Esophagus squamous epithelium (tissue), 5 donors: ENCODE results near the gene CDK17. TPM values are rescaled to one million over a fixed set of nuclear protein-coding genes. Genes with fewer than 3 reads are reported as not detected.
"Not testable (repeated sequence)": the region's sequence is repeated elsewhere in the genome, so short reads cannot be mapped to it uniquely, and the experiment has no call there.

Experiments used
- DNase-seq: peaks from one replicate; lab custom pipeline; 2025; lab: John Stamatoyannopoulos, UW
- H3K27ac ChIP-seq, 4 donors: fragments of 200-600 bp; sonication (generic); one replicate each; pipeline ENCODE4 v1.5.1; 2016 to 2019; ENCODE audit warnings: mild to moderate bottlenecking in 1 of 4
- H3K27me3 ChIP-seq, 4 donors: fragments of 200-600 bp; sonication (generic); 1 replicate in 3 of 4; 2 replicates in 1 of 4; pipeline versions ENCODE4 v1.5.1 to v1.6.0; 2017 to 2021; ENCODE audit warnings: antibody characterized with exemption in 1 of 4
- H3K36me3 ChIP-seq, 3 donors: fragments of 200-600 bp; sonication (generic); one replicate each; pipeline ENCODE4 v1.5.1; 2016 to 2019
- H3K4me1 ChIP-seq, 3 donors: fragments of 200-600 bp; sonication (generic); one replicate each; pipeline ENCODE4 v1.5.1; 2017 to 2019
- H3K4me3 ChIP-seq, 4 donors: fragments of 200-600 bp; sonication (generic); 1 replicate in 3 of 4; 2 replicates in 1 of 4; pipeline ENCODE4 v1.5.1; 2016 to 2019; ENCODE audit warnings: mild to moderate bottlenecking in 2 of 4, moderate library complexity in 1 of 4
- H3K9me3 ChIP-seq, 3 donors: fragments of 200-600 bp; sonication (generic); one replicate each; pipeline ENCODE4 v1.5.1; 2016 to 2019
- CTCF ChIP-seq, 6 experiments: fragments of 450-650 bp in 4 of 6; fragments of 200-600 bp in 2 of 6; sonication (generic) in 2 of 6; IDR thresholded peaks; one replicate each; pipeline ENCODE4 v1.5.1; 2016 to 2019; ENCODE audit warnings: antibody characterized with exemption in 6 of 6, mild to moderate bottlenecking in 4 of 6, moderate library complexity in 4 of 6
- POLR2A ChIP-seq, 4 donors: fragments of 450-650 bp; IDR thresholded peaks; one replicate each; pipeline ENCODE4 v1.6.1; 2017; ENCODE audit warnings: antibody characterized with exemption in 4 of 4, mild to moderate bottlenecking in 4 of 4, moderate library complexity in 3 of 4
- WGBS, 2 donors: methylation state at CpG; one replicate each; pipeline ENCODE4 v1.1.5; 2018; 5-methylcytosine and 5-hydroxymethylcytosine counted together
- intact Hi-C: fragments of 100-400 bp; cut with DNase I; formaldehyde crosslinking; loops from one replicate; pipeline ENCODE4 v1.15.0; 2022
- total RNA-seq, 4 donors: library from RNA; depleted of rRNA; stranded (reverse); fragments of >200 nt; gene quantifications; one replicate each; pipeline ENCODE4 v1.1.0, GENCODE V29; 2016
- donor health status: DM: yes; HTN: yes; CAD: no.

Gene CDK17
- total RNA-seq, 4 donors from 2014 or later = 15.4 to 37.4 (median 19.9) TPM

GRCh38 chr12:96412431-96412830 is 12.2 kb upstream of the CDK17 start:
- Histone ChIP-seq H3K4me1 (peaks cover 0 to 45% (median 11%) of the 10 kb centered on the region in 3 donors), H3K27ac (no peak overlapping the region)

GRCh38 chr12:96409731-96410130 is 9.5 kb upstream of the CDK17 start:
- TF ChIP-seq POLR2A (IDR thresholded peaks at IDR 0.05) (no peak), CTCF (IDR thresholded peaks at IDR 0.05) (no peak)
- no peak overlapping the region for H3K27ac ChIP-seq
- no peak for DNase-seq
- H3K27me3 ChIP-seq = no peaks in the 10 kb centered on the region
- no peaks in the 10 kb centered on the region for H3K9me3 ChIP-seq
- H3K4me3 ChIP-seq = no peak overlapping the region
- no peaks in the 10 kb centered on the region for H3K36me3 ChIP-seq
- WGBS, 2 donors = 80 to 81% methylated on average over 4 of the region's 4 CpGs
- H3K4me1 ChIP-seq = peaks cover 0 to 20% (median 0%) of the 10 kb centered on the region in 3 donors
- intact Hi-C loops = loop anchor here (10.0 kb wide), 1 partner anchor 105 kb away; no protein-coding TSS in a partner anchor

More at GRCh38 chr12:96412431-96412830, 12.2 kb upstream of the CDK17 start:
- no peak overlapping the region for H3K4me3 ChIP-seq
- intact Hi-C loops = no loop called here
- no peaks in the 10 kb centered on the region for H3K36me3 ChIP-seq
- DNase-seq = no peak
- TF ChIP-seq POLR2A (IDR thresholded peaks at IDR 0.05) (no peak), CTCF (IDR thresholded peaks at IDR 0.05) (no peak)
- H3K27me3 ChIP-seq = no peaks in the 10 kb centered on the region
- H3K9me3 ChIP-seq = no peaks in the 10 kb centered on the region

GRCh38 chr12:96408993-96409392 is 8.8 kb upstream of the CDK17 start:
- intact Hi-C loops = loop anchor here (10.0 kb wide), 1 partner anchor 106 kb away; no protein-coding TSS in a partner anchor
- Histone ChIP-seq H3K27ac (no peak overlapping the region), H3K4me1 (peaks cover 0 to 13% (median 0%) of the 10 kb centered on the region in 3 donors), H3K27me3 (no peaks in the 10 kb centered on the region), H3K9me3 (no peaks in the 10 kb centered on the region), H3K36me3 (no peaks in the 10 kb centered on the region), H3K4me3 (no peak overlapping the region)
- no peak for DNase-seq
- 93 to 97% methylated on average over 3 of the region's 3 CpGs for WGBS, 2 donors
- TF ChIP-seq CTCF (IDR thresholded peaks at IDR 0.05) (no peak), POLR2A (IDR thresholded peaks at IDR 0.05) (no peak)

- 80 to 88% methylated on average over 6 to 7 of the region's 7 CpGs for WGBS, 2 donors
- H3K27me3 ChIP-seq, H3K9me3 ChIP-seq, DNase-seq, H3K4me3 ChIP-seq, H3K36me3 ChIP-seq, H3K27ac ChIP-seq, H3K4me1 ChIP-seq: not testable (repeated sequence)
- intact Hi-C loops = loop anchor here (10.0 kb wide), 1 partner anchor 107 kb away; no protein-coding TSS in a partner anchor
Measured at GRCh38 chr12:96407429-96408097, 7.3 kb upstream of the CDK17 start.

GRCh38 chr12:96404696-96405095 is 4.5 kb upstream of the CDK17 start:
- no peak for TF ChIP-seq CTCF (IDR thresholded peaks at IDR 0.05)
- no peak for TF ChIP-seq POLR2A (IDR thresholded peaks at IDR 0.05)
- H3K36me3 ChIP-seq = no peaks in the 10 kb centered on the region
- intact Hi-C loops = loop anchor here (5.0 to 10.0 kb wide), 2 partner anchors 110 to 187 kb away; no protein-coding TSS in a partner anchor

More at GRCh38 chr12:96404696-96405095, 4.5 kb upstream of the CDK17 start:
- DNase-seq = no peak
- H3K4me3 ChIP-seq = no peak overlapping the region
- no peak overlapping the region for H3K27ac ChIP-seq
- H3K9me3 ChIP-seq = no peaks in the 10 kb centered on the region
- no peaks in the 10 kb centered on the region for H3K27me3 ChIP-seq
- 39 to 45% methylated on average over 3 of the region's 3 CpGs for WGBS, 2 donors
- peaks cover 0 to 20% (median 0%) of the 10 kb centered on the region in 3 donors for H3K4me1 ChIP-seq
